ENCODE results near the gene AJUBA. TPM values are rescaled to one million over a fixed set of nuclear protein-coding genes. Genes with fewer than 3 reads are reported as not detected.
A peak's percentile ranks its signal among the peaks of the same experiment; 100 is the strongest.

The AJUBA gene
- 1 to 10 TPM; 1.3 to 1.5 TPM for total RNA-seq
- 1.2 to 12.5 reads per million in 2 donors for total RNA-seq

DNA sequence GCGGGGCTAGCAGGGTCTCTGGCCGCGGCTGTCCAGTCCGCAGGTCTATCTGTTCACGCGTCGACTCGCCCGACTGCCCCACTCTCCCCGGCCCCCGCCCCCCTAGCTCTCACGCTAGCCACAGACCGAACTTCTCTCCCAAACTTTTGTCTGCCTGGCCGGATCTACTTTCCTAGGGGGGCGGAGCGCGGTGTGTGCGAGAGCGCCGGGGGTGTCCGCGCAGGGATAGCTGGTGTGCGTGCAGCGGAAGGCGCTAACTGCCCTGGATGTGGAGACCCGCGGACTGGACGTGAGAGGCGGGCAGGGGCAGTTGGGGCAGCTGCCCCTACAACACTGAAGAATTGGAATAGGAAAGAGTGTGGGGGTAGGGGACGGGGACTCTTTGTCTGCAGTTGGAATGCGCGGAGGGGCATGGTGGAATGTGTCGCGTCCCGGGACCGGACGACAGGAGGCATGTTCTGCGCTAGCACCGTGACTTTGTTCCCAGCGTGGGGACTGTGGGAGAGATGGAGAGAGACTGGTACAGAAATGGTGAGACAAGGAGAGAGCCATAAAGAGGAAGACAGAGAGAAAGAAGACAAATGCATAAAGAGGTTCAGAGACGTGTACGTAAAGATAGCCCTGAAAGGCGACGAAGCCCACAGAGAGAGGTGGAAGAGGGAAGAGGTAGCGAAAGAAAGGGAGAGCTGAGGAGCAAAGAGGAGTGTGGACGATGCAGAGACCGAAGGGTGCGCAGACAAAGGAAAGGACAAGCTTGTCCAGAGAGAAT, at the start of gene AJUBA:
Gene AJUBA (minus strand): TSS at position 75 of the 769 bp plus-strand sequence. CDS start 285 bp downstream, outside the sequence.
- Mint-ChIP-seq H3K4me3 (peak within 1 kb of the TSS; percentile 75), H3K27ac (no peak within 1 kb of the TSS), H3K27me3 (no peaks in the 10 kb centered on the region)

DNA sequence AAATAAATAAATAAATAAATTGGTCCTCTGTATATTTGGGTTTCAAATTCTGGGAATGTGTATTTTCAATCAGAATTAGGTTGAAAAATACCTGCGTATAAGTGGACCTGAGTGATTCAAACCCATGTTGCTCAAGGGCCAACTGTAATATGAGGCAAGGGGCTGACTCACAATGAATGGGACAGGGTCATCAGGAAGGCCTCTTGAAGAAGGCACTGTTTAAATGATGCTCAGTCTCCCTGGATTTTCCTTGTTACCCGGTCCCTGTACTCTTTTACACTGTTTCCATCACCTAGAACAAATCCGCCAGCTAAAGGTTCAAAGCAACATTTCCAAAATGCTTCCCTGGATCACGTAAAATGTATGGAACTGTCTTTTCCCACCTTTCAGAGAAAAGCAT, 48.6 kb upstream of the AJUBA start:
- ATAC-seq (no peak), DNase-seq (no peak)
- H3K9me3 ChIP-seq (ENCODE audit: control insufficient read depth, low read length, poor library complexity, severe bottlenecking) = no peaks in the 10 kb centered on the region
- H3K4me3 Mint-ChIP-seq = no peak overlapping the region
- no peaks in the 10 kb centered on the region for H3K27me3 Mint-ChIP-seq
- peak overlapping the region; percentile 21 for H3K27ac Mint-ChIP-seq
- H3K36me3 Mint-ChIP-seq (ENCODE audit: low read depth) = peaks cover 5% of the 10 kb centered on the region
- peaks cover 33% of the 10 kb centered on the region for H3K4me1 Mint-ChIP-seq

More for the DNA sequence above, at the start of gene AJUBA:
- peak; percentile 66 for ATAC-seq
- peaks cover 3% of the 10 kb centered on the region for H3K36me3 Mint-ChIP-seq (ENCODE audit: low read depth)
- H3K4me1 Mint-ChIP-seq = peaks cover 10% of the 10 kb centered on the region
- peak; percentile 46 to 49 (median 47) for DNase-seq
- H3K9me3 ChIP-seq (ENCODE audit: control insufficient read depth, low read length, poor library complexity, severe bottlenecking) = no peaks in the 10 kb centered on the region

DNA sequence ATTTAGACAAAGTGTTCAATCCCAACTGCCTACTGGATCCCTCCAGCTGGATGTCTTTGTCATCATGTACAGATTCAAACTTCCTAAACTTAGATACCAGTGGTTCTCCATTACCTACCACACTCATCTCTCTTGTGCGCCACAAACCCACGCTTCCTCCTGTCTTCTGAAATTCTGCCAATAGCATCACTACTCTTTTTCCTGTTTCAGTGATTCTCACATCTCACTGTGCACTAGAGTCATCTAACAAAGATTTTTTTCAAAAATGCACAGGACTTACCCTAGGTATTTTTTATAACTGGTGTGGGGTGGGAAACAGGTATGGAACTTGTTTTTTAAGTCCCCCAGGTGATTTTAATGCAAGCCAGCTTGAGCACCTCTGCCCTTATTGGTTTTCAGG, 46.4 kb upstream of the AJUBA start:
- Mint-ChIP-seq H3K4me3 (no peak overlapping the region), H3K36me3 (ENCODE audit: low read depth) (peaks cover 14% of the 10 kb centered on the region), H3K27ac (peak overlapping the region; percentile 90), H3K4me1 (peaks cover 36% of the 10 kb centered on the region), H3K27me3 (no peaks in the 10 kb centered on the region)
- peak; percentile 80 for ATAC-seq
- no peak for DNase-seq
- no peaks in the 10 kb centered on the region for H3K9me3 ChIP-seq (ENCODE audit: control insufficient read depth, low read length, poor library complexity, severe bottlenecking)

DNA sequence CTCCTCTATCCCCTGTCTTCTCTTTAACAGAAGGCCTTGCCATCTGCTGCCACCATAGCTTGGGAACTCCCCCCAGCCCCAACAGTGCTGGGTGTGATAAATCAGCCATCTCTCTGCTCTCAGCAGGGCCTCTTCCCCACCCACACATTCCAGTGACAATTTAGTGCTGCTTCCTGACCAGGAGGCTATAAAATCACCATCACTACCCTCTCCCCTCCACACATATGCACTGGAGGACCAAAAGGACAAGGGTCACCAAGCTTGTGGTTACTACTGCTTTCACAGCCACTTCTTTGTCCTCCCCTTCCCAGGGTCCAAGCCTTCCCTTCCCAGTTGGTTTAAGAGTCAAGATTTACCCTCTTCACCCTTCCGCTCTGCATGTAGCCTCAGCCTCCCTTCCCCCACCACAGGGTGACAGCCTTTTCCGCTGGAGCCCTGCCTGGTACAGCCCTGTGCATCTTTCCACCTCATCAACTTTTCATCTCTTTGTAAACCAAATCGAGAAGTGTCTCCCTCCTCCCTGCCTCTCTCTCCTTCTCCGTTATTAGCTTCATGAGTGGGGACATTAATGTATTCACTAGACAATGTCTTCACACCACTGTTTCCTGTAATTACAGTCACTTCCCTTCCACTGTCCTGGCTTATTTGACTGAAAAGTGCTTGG, 42.9 kb upstream of the AJUBA start:
- DNase-seq (no peak), ATAC-seq (no peak)
- Mint-ChIP-seq H3K27me3 (no peaks in the 10 kb centered on the region), H3K27ac (peak overlapping the region; percentile 86), H3K4me1 (peaks cover 32% of the 10 kb centered on the region), H3K36me3 (ENCODE audit: low read depth) (peaks cover 11% of the 10 kb centered on the region), H3K4me3 (peak overlapping the region; percentile 28)
- no peaks in the 10 kb centered on the region for H3K9me3 ChIP-seq (ENCODE audit: control insufficient read depth, low read length, poor library complexity, severe bottlenecking)

DNA sequence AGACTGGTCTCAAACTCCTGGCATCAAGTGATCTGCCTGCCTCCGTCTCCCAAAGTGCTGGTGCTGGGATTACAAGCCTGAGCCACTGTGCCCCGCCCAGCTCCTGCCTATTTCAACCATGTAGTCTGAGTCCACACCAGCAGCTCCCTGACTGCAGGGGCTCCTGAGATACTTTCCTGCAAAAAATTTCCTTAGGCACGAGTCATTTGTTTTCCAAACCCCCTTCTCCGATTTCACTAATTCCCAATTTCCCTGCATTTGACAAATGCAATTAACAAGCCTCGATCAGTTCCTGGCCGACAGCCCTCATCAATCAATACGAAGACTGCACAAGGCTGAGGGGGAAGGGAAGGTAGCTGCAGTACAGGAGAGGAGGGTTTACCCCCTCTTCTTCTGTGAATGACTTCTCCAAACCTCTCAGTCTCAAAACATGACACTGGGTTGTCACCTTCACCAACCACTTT, 42.3 kb upstream of the AJUBA start:
- DNase-seq (no peak), ATAC-seq (no peak)
- Mint-ChIP-seq H3K27me3 (no peaks in the 10 kb centered on the region), H3K4me3 (no peak overlapping the region), H3K36me3 (ENCODE audit: low read depth) (peaks cover 11% of the 10 kb centered on the region), H3K27ac (peak overlapping the region; percentile 86), H3K4me1 (peaks cover 32% of the 10 kb centered on the region)
- H3K9me3 ChIP-seq (ENCODE audit: control insufficient read depth, low read length, poor library complexity, severe bottlenecking) = no peaks in the 10 kb centered on the region

DNA sequence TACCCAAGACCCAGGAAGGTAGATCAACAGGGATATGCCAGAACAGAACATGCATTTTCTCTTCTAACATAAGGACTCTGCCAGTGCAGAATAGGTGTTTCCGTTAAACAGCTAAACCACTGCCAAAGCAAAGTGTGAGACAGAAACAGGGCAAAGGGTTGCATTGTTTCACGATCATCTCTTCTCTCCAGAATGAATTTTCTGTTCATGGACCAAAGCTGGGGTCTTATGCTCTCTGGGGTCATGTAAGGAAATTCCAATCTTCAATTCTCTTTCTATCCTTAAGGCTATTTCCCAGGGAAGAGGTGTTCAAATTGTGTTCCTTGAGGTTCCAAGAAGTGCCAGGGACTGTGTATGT, 41.4 kb upstream of the AJUBA start:
- ATAC-seq = no peak
- H3K9me3 ChIP-seq (ENCODE audit: control insufficient read depth, low read length, poor library complexity, severe bottlenecking) = no peaks in the 10 kb centered on the region
- no peaks in the 10 kb centered on the region for H3K27me3 Mint-ChIP-seq
- H3K27ac Mint-ChIP-seq = peak overlapping the region; percentile 32
- peaks cover 10% of the 10 kb centered on the region for H3K36me3 Mint-ChIP-seq (ENCODE audit: low read depth)
- no peak overlapping the region for H3K4me3 Mint-ChIP-seq
- no peak for DNase-seq
- peaks cover 25% of the 10 kb centered on the region for H3K4me1 Mint-ChIP-seq

DNA sequence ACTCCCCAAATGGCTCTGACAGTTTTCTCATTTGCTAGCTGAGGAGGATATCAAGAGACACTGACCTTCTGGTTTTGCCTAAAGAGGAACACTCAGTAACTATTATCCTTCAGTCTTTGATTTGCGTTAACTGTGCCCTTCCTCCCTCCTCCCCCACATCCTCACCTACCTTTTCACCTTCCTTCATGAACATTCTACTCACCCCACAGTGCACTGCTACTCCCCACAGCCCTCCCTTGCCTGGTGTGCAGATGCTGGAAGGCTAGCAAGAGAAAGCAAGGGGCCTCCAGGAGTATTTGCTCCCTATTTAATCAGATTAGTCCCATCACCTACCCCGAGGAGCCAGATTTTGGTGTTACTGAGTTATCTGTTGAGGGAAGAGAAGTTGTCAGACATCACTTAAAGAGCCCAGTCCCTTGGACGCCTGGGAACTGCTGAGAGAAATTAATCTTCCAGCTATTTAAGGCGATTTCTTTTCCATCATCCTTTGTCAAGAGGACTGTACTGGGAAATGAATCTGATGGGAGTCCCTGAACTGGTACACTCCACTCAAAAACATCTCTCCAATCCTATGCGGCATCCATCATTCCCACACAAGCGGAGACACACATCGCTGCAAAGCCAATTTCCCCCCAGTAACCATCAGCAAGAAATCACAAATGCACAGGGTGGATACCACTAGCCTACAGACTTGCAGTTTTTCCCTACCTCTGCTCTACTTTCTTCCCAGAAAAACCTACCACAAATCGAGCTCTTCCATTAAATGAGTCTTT, 40.9 kb upstream of the AJUBA start:
- DNase-seq (no peak), ATAC-seq (no peak)
- H3K4me1 Mint-ChIP-seq = peaks cover 23% of the 10 kb centered on the region

DNA sequence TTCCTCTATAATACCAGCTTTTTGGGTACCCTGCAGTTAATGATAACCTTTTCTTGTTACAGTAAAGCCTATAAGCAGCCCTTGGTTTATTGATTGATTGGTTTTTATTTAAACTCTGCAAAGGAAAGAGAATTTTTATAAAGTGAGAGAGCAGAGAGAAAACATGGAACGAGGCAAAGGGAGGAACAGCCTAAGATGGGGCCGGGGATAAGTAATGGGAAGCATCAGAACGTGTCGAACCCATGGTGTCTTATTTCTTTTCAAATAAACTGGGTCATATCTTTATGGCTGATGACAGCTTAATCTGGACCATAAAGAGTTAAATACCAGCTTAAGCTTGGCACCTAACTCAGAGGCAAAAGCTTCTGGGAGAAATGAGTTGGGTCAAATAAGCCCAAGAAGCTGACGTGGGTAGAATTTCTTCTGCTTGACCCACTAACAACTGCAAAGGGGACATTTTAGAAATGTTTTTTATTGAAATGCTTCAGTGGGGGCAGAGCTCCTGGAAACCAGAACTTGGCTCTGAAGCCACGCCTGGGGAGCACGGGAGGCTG, 39.6 kb upstream of the AJUBA start:
- Mint-ChIP-seq H3K36me3 (ENCODE audit: low read depth) (peaks cover 9% of the 10 kb centered on the region), H3K27ac (no peak overlapping the region), H3K27me3 (no peaks in the 10 kb centered on the region), H3K4me3 (no peak overlapping the region), H3K4me1 (peaks cover 20% of the 10 kb centered on the region)
- no peaks in the 10 kb centered on the region for H3K9me3 ChIP-seq (ENCODE audit: control insufficient read depth, low read length, poor library complexity, severe bottlenecking)
- ATAC-seq (no peak), DNase-seq (no peak)

More for the DNA sequence above, 40.9 kb upstream of the AJUBA start:
- peak overlapping the region; percentile 32 for H3K27ac Mint-ChIP-seq
- H3K9me3 ChIP-seq (ENCODE audit: control insufficient read depth, low read length, poor library complexity, severe bottlenecking) = no peaks in the 10 kb centered on the region
- H3K4me3 Mint-ChIP-seq = no peak overlapping the region
- H3K27me3 Mint-ChIP-seq = no peaks in the 10 kb centered on the region
- H3K36me3 Mint-ChIP-seq (ENCODE audit: low read depth) = peaks cover 9% of the 10 kb centered on the region

DNA sequence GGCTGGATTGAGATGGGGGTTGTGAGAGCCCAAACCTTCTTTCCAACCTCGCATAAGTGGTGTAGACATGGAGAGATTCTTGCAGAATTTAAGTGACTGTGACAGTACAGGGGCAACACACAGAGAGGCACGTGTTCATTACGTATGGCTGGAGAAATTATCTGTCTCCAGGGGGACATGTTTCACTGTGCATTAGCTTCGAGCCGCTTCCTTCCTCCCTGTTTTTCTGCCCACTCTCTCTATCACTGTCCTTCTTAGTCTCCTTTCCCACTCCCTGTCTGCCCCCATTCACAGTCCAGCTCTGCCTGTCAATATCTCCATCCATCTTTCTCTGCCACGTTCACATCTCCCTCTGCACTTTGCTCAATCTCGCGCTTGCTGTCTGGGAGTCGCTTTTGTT, 39.1 kb upstream of the AJUBA start:
- no peak for ATAC-seq
- no peaks in the 10 kb centered on the region for H3K27me3 Mint-ChIP-seq
- H3K36me3 Mint-ChIP-seq (ENCODE audit: low read depth) = peaks cover 9% of the 10 kb centered on the region
- no peaks in the 10 kb centered on the region for H3K9me3 ChIP-seq (ENCODE audit: control insufficient read depth, low read length, poor library complexity, severe bottlenecking)
- no peak overlapping the region for H3K4me3 Mint-ChIP-seq
- no peak overlapping the region for H3K27ac Mint-ChIP-seq
- H3K4me1 Mint-ChIP-seq = peaks cover 20% of the 10 kb centered on the region
- no peak for DNase-seq

DNA sequence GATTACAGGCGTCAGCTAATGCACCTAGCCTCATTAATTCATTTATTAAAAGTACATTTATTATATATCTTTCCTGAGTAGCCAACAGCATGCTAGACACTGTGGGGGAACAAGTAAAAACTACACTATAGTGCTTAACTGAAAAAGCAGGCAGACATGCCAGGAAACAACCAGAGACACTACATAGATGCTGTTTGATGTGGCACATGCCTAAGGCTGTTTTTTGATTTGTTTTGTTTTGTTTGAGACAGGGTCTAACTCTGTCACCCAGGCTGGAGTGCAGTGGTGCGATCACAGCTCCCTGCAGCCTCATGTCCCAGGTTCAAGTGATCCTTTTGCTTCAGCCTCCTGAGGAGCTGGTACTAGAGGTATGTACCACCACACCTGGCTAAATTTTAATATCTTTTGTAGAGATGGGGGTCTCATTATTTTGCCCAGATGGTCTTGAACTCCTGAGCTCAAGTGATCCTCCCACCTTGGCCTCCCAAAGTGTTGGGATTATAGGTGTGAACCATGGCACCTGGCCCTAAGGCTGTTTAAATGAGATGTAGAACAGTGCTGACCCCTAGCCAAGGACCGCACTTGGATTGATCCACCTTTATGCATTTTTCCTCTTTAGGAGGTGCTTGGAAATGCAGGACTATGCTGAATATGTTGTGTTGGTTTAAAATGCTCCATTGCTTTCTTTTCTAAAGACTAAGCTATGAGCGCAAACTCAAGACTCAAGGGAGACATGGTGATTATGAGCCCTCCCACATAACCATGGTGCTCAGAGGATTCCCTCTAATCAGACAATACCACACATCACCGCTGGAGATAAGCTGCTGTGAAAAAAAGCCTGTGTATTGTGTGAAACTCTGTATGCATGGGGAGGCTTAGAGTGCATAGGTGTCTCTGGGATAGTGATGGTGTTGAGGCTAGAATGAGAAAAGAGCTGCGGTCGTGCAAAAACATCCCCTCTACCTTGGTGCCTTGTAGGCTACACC, 38.1 kb upstream of the AJUBA start:
- ATAC-seq = no peak
- H3K27me3 Mint-ChIP-seq = no peaks in the 10 kb centered on the region
- H3K27ac Mint-ChIP-seq = no peak overlapping the region
- no peak overlapping the region for H3K4me3 Mint-ChIP-seq
- H3K4me1 Mint-ChIP-seq = peaks cover 20% of the 10 kb centered on the region
- DNase-seq = no peak
- H3K9me3 ChIP-seq (ENCODE audit: control insufficient read depth, low read length, poor library complexity, severe bottlenecking) = no peaks in the 10 kb centered on the region
- H3K36me3 Mint-ChIP-seq (ENCODE audit: low read depth) = peaks cover 5% of the 10 kb centered on the region

DNA sequence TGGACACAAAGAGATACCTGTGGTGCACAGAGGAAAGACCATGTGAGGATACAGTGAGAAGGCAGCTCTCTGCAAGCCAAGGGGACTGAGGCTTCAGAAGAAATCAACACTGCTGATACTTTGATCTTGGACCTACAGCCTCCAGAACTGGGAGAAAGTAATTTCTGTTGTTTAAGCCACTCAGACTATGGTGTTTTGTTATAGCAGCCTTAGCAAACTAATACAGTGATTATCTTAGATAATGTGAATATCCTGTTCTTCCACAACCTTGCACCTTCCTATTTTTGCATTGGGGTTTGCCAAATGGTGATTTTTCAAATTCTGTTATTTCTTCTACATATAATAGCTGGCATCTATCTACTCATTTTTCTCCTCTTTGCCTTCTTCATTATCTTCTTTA, 35.8 kb upstream of the AJUBA start:
- no peaks in the 10 kb centered on the region for H3K36me3 Mint-ChIP-seq (ENCODE audit: low read depth)
- DNase-seq = no peak
- H3K4me1 Mint-ChIP-seq = peaks cover 8% of the 10 kb centered on the region

DNA sequence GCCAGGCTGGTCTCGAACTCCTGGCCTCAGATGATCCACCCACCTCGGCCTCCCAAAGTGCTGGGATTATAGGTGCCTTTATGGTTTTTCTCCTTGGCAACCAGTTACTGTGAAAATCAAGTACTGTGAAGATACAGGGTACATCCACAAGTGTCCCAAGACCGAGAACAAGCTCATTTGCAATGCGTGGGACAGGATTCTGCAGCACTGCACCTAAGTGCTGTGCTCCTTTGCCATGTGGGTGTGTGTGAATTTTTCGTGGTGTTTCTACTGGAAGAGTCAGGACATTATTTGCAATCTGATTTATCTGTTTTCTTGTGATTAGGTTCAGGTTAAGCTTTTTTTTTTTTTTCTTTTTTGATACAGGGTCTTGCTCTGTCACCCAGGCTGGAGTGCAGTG, 34.7 kb upstream of the AJUBA start:
- no peaks in the 10 kb centered on the region for H3K27me3 Mint-ChIP-seq
- no peaks in the 10 kb centered on the region for H3K36me3 Mint-ChIP-seq (ENCODE audit: low read depth)
- no peaks in the 10 kb centered on the region for H3K9me3 ChIP-seq (ENCODE audit: control insufficient read depth, low read length, poor library complexity, severe bottlenecking)
- no peak overlapping the region for H3K27ac Mint-ChIP-seq
- ATAC-seq (no peak), DNase-seq (no peak)
- no peak overlapping the region for H3K4me3 Mint-ChIP-seq
- H3K4me1 Mint-ChIP-seq = peaks cover 6% of the 10 kb centered on the region

More for the DNA sequence above, 35.8 kb upstream of the AJUBA start:
- H3K9me3 ChIP-seq (ENCODE audit: control insufficient read depth, low read length, poor library complexity, severe bottlenecking) = no peaks in the 10 kb centered on the region
- no peaks in the 10 kb centered on the region for H3K27me3 Mint-ChIP-seq
- H3K4me3 Mint-ChIP-seq = no peak overlapping the region
- no peak overlapping the region for H3K27ac Mint-ChIP-seq
- no peak for ATAC-seq

All from T-helper 17 cell (primary cell).